HG03342 (cell line): ENCODE measurements around the gene GNAS-AS1.

Experiments
- ATAC-seq: cut with Tn5 transposase; IDR thresholded peaks from one replicate; pipeline ENCODE4 v1.9.1; 2021; ENCODE audit warnings: mild to moderate bottlenecking, moderate library complexity; ENCODE audit not compliant: unreplicated experiment

GNAS-AS1 gene

GRCh38 chr20:58886546-58886945, 35.8 kb upstream of the GNAS-AS1 start:
- ATAC-seq = no peak

- no peak for ATAC-seq
Observed at GRCh38 chr20:58884966-58885365, 34.3 kb upstream of the GNAS-AS1 start.

- ATAC-seq = no peak
Observed at GRCh38 chr20:58883241-58883691, 32.6 kb upstream of the GNAS-AS1 start.

- no peak for ATAC-seq
Observed at GRCh38 chr20:58882704-58883089, 32.0 kb upstream of the GNAS-AS1 start.

GRCh38 chr20:58880994-58881752, 30.5 kb upstream of the GNAS-AS1 start:
- no peak for ATAC-seq

GRCh38 chr20:58880441-58880840, 29.7 kb upstream of the GNAS-AS1 start:
- ATAC-seq = no peak

- ATAC-seq = no peak
Observed at GRCh38 chr20:58878399-58878798, 27.7 kb upstream of the GNAS-AS1 start.

DNA sequence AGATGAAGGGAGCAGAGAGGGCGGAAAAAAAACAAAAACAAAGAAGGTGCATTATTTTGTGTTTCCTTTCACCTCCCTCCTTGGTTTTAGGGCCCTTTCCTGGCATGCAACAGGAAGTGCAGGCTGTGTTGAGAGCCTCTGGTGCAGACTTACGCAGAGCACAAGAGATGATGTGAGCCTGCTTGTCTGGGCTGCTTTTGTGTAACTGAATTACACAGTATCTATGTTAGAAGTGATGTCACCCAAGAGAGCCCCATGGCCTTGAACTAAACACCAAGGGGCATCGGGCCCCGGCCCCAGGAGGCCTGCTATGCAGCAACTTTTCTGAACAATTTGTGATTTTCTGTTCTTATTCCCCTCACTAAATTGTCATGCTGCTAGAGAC, 27.3 kb upstream of the GNAS-AS1 start:
- no peak for ATAC-seq

DNA sequence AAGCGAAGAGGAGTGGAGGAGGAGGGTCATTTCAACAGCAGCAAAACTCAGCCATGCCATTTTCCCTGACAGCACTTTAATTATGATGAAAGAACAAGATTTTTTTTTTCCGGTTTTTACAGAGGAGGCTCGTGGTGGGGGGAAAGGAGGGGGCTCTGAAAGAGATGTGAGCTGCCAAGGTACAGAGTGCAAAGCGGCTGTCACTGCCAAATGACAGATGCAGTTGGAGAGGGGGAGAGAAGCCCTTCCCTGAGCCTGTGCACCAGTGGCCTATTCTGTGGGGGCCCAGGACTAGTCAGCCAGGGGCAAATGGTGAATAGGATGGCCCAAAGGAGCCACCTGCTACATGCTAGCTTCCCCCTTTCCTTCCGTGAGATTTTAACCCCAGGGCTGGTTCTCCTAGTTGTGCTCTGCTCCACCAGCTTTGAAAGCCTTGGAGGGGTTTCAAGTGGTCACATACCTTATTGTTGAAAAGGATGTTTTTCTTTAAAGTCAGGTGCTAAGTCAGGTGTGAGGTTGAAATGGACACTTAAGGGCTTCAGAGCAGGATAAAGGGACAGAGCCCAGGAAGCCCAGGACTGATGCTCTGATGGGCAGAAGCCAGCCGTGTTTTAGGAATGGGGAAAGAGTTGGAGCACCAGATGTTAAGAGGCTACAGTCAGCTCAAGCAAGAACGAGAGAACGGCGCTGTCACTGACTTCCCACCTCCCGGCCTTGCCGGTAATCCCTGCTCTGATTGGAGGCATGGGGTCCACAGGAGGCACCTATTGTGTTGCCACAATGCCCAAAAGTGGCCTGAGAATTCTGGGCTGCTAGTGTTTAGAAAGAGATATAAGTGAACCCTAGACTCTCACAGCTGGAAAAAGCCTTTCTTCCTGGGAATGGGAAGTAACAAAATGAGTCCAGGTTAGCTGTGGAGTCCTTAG, 26.6 kb upstream of the GNAS-AS1 start:
- ATAC-seq = no peak

DNA sequence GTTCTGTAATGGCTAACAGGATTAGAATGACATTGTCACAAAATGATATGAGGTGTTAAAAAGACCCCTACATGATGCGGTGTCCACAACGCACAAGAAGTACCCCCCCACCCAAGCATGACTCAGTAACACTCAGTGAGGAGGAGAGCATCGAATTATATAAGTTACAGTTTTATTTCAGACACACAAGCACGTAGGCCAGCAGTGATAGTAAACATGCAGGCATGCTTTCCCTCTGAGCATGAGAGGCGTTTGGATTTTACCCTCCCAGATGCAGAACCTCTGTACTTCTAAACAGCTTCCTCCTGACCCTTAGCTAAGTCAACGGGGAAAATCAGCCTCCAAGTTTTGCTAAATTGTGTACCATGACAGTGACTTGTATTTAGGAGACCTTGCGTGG, 25.7 kb upstream of the GNAS-AS1 start:
- ATAC-seq = no peak

- ATAC-seq = no peak
Observed at GRCh38 chr20:58875541-58876134, 24.9 kb upstream of the GNAS-AS1 start.

DNA sequence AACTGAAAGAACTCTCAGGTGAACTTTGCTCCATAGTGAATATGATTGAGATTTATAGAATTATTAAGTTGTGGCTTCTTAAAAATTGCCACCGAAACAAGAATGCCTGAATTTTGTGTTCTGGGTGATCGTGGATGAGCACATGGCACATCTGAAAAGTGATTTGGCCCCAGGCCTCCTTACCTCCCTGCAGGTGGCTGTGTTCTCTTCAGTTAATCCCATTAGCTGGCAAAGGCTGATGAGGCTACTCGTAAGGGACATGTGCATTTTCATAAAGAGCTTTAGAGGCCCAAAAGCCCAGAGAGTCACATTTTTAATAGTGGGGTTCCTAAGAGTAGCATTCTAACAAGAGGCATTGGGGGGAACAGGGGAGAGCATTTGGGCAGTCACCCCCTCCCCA, 24.4 kb upstream of the GNAS-AS1 start:
- ATAC-seq = no peak

DNA sequence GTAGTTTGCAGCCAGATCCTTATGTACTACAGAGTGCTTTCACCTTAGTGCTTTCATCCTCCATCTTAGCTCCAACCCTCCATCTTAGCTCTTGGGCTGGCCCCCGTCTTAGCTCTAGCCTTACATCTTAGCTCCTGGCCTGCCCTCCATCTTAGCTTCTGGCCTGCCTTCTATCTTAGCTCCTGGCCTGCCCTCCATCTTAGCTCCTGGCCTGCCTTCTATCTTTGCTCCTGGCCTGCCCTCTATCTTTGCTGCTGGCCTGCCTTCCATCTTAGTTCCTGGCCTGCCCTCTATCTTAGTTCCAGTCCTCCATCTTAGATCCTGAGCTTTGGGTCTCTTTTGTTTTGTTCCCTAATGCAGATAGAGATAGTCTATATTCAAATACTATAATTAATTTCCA, 23.8 kb upstream of the GNAS-AS1 start:
- ATAC-seq = no peak

DNA sequence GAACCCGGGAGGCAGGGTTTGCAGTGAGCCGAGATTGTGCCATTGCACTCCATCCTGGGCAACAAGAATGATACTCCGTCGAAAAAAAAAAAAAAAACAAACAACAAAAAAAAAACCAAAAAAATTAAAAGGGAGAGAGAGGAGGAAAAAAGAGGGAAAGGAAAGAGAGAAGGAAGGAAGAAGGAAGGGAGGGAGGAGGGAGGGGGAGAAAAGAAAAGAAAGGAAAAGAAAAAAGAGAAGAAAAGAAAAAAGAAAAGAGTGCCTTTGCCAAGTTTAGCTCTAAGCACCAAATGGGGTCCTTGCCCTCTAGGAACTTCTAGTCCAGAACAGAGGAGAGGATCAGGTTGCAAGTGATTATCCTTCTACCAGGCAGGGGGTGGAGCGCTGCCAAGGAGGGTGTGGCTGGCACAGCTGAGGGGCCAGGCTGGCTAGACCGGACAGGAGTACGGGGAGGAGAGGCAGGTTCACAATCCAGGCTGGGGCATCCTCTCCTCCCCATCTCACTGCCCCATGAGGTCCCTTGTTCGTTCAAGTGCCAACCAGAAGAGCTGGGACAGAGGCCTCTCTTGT, 20.9 kb upstream of the GNAS-AS1 start:
- ATAC-seq = no peak

DNA sequence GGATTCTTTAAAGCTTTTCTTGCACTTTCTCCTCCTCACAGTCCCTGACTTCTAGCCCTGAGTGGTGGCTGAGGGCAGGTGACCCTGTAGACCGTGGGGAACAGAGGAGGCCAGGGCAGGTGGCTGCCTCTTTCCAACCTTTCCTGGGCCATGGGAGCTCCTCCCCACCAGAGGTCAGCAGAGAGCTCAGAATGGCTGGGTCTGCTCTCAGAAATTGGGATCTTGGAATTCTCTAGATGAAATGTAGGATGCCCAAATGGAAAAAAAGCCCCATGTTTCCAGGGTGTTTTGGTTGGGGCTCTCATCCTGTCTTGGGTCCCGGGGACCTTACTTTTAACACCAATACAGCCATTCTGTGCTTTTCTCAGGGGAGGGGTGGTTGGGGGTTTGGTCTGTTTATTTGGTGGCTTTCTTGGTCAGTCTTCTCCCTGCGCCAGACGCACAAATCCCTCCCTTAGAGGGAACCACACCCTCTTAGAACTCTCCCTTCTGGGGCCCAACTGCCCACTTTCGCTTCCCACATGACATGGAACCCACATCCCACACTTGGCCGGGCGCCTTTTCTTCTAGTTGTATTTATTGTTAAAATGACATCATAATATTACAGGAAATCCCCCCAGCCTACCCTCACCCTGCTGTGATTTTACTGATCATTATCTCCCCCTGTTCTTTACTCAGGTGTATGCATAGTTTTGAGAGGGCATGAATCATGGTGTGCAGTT, 19.8 kb upstream of the GNAS-AS1 start:
- no peak for ATAC-seq

DNA sequence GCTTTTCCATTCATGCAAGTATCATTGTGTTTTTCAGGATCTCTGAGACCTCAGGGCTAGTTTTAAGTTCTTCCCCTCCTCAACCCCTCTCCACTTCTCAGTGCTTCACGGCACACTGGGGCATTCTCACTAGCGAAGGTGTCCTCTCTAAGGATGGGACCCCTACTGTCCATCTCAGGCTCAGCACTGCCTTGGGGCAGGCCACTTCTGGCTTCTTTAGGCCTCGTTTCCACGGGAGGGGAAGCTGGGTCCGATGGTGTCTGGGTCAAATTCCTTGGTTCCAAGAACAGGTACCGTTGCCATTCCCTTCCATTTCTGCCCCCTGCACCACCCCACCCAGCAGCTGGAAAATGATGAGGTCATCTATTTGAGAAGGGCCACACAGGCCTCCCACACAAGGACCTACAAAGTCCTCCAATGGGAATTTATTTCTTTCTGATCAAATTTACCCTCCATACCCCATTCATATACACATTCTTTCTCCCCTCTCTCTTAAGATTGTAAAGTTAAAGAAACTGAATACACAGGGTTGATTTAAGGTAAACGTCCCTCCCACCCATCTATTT, 19.0 kb upstream of the GNAS-AS1 start:
- no peak for ATAC-seq

GRCh38 chr20:58868795-58869194, 18.1 kb upstream of the GNAS-AS1 start:
- no peak for ATAC-seq

GRCh38 chr20:58867211-58867610, 16.5 kb upstream of the GNAS-AS1 start:
- ATAC-seq = no peak

- ATAC-seq = no peak
Observed at GRCh38 chr20:58865843-58866242, 15.1 kb upstream of the GNAS-AS1 start.

DNA sequence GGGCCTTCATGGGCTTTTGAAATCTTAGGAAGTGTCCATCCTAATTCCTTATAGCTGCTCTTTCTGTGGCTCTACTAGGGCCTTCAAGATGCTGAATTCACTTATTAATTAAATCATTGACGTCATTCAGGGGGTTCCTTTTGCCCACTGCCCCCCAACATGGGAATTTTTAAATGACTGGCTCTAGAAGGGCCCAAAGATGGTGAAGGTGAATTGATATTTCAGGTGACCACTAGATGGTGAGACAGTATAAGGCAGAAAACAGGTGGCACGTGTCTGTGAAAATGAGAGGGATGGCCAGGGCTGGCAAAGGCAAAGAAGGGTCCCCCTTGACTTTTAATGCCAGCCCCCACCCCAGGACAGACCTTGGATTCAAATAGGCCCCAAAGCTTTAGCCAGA, 13.6 kb upstream of the GNAS-AS1 start:
- ATAC-seq = no peak
